Activated naive CD8-positive, alpha-beta T cell treated with anti-CD3 and anti-CD28 coated beads, Interleukin-2, amount 50 U/mL, for 24 hours (primary cell): ENCODE measurements around the gene C8G.

Experiments
- ATAC-seq: fragments of 150-1000 bp; cut with Tn5 transposase; one replicate; pipeline ENCODE4 v1.10.0; 2021
- DNase-seq: peaks from one replicate; pipeline ENCODE4 v3.0.0; 2021
- H3K27ac Mint-ChIP-seq: one replicate; pipeline ENCODE4 v1.8.0; 2021; ENCODE audit warnings: mild to moderate bottlenecking, mixed read lengths
- H3K27me3 Mint-ChIP-seq: one replicate; pipeline ENCODE4 v1.8.0; 2021; ENCODE audit warnings: mixed read lengths
- H3K36me3 Mint-ChIP-seq: one replicate; pipeline ENCODE4 v1.8.0; 2021; ENCODE audit warnings: low read depth, mixed read lengths
- H3K4me1 Mint-ChIP-seq: one replicate; pipeline ENCODE4 v1.8.0; 2021; ENCODE audit warnings: mixed read lengths
- H3K4me3 Mint-ChIP-seq: one replicate; pipeline ENCODE4 v1.8.0; 2021; ENCODE audit warnings: mild to moderate bottlenecking, moderate library complexity, mixed read lengths
- H3K9me3 Mint-ChIP-seq: one replicate; pipeline ENCODE4 v1.8.0; 2021; ENCODE audit warnings: mixed read lengths

Gene C8G

GRCh38 chr9:136981588-136982231 is 36.7 kb downstream of the C8G start:
- no peaks in the 10 kb centered on the region for H3K36me3 Mint-ChIP-seq
- H3K27me3 Mint-ChIP-seq: peaks cover 22% of the 10 kb centered on the region
- DNase-seq: no peak

GRCh38 chr9:136982232-136983051 is 37.4 kb downstream of the C8G start, which contains the start of gene LCNL1:
TSS of gene LCNL1 (plus strand) at chr9:136982993. CDS start at chr9:136983587, 594 bp downstream.
- no peak within 1 kb of the TSS for H3K4me3 Mint-ChIP-seq
- DNase-seq: no peak
- no peaks in the 10 kb centered on the region for H3K36me3 Mint-ChIP-seq
- no peak within 1 kb of the TSS for H3K27ac Mint-ChIP-seq
- H3K4me1 Mint-ChIP-seq: peaks cover 3% of the 10 kb centered on the region
- no peak for ATAC-seq
- peaks cover 25% of the 10 kb centered on the region for H3K27me3 Mint-ChIP-seq
- no peaks in the 10 kb centered on the region for H3K9me3 Mint-ChIP-seq

More at GRCh38 chr9:136981588-136982231, 36.7 kb downstream of the C8G start:
- Mint-ChIP-seq H3K9me3 (no peaks in the 10 kb centered on the region), H3K4me1 (peaks cover 3% of the 10 kb centered on the region), H3K27ac (no peak overlapping the region), H3K4me3 (no peak overlapping the region)
- ATAC-seq: no peak

- Mint-ChIP-seq H3K27me3 (peaks cover 30% of the 10 kb centered on the region), H3K4me3 (no peak overlapping the region), H3K9me3 (no peaks in the 10 kb centered on the region), H3K36me3 (no peaks in the 10 kb centered on the region), H3K27ac (no peak overlapping the region), H3K4me1 (peaks cover 3% of the 10 kb centered on the region)
- no peak for DNase-seq
- ATAC-seq: no peak
Observed at GRCh38 chr9:136983167-136983566, 38.1 kb downstream of the C8G start.

- H3K9me3 Mint-ChIP-seq: no peaks in the 10 kb centered on the region
- no peak overlapping the region for H3K27ac Mint-ChIP-seq
- H3K4me1 Mint-ChIP-seq: peaks cover 3% of the 10 kb centered on the region
- ATAC-seq (no peak), DNase-seq (no peak)
- H3K36me3 Mint-ChIP-seq: no peaks in the 10 kb centered on the region
- H3K27me3 Mint-ChIP-seq: peaks cover 30% of the 10 kb centered on the region
- H3K4me3 Mint-ChIP-seq: no peak overlapping the region
Observed at GRCh38 chr9:136983656-136984314, 38.7 kb downstream of the C8G start.

- ATAC-seq (no peak), DNase-seq (no peak)
- Mint-ChIP-seq H3K9me3 (no peaks in the 10 kb centered on the region), H3K27me3 (peaks cover 30% of the 10 kb centered on the region), H3K4me3 (no peak overlapping the region), H3K4me1 (peaks cover 3% of the 10 kb centered on the region), H3K27ac (no peak overlapping the region), H3K36me3 (no peaks in the 10 kb centered on the region)
Observed at GRCh38 chr9:136984464-136985026, 39.5 kb downstream of the C8G start.

- Mint-ChIP-seq H3K9me3 (no peaks in the 10 kb centered on the region), H3K4me1 (peaks cover 3% of the 10 kb centered on the region), H3K27me3 (peaks cover 30% of the 10 kb centered on the region), H3K36me3 (no peaks in the 10 kb centered on the region), H3K4me3 (no peak overlapping the region), H3K27ac (no peak overlapping the region)
- no peak for ATAC-seq
- no peak for DNase-seq
Observed at GRCh38 chr9:136985027-136985602, 40.1 kb downstream of the C8G start.

- Mint-ChIP-seq H3K27me3 (peaks cover 25% of the 10 kb centered on the region), H3K36me3 (no peaks in the 10 kb centered on the region)
- ATAC-seq: no peak
Observed at GRCh38 chr9:136985853-136986252, 40.8 kb downstream of the C8G start.

GRCh38 chr9:136988872-136989271 is 43.8 kb downstream of the C8G start:
- no peak overlapping the region for H3K27ac Mint-ChIP-seq
- H3K4me3 Mint-ChIP-seq: no peak overlapping the region
- H3K9me3 Mint-ChIP-seq: no peaks in the 10 kb centered on the region
- H3K27me3 Mint-ChIP-seq: peaks cover 17% of the 10 kb centered on the region
- no peak for ATAC-seq
- no peak for DNase-seq
- H3K4me1 Mint-ChIP-seq: peaks cover 15% of the 10 kb centered on the region
- H3K36me3 Mint-ChIP-seq: no peaks in the 10 kb centered on the region

More at GRCh38 chr9:136985853-136986252, 40.8 kb downstream of the C8G start:
- Mint-ChIP-seq H3K9me3 (no peaks in the 10 kb centered on the region), H3K4me1 (peaks cover 3% of the 10 kb centered on the region), H3K27ac (no peak overlapping the region), H3K4me3 (no peak overlapping the region)
- no peak for DNase-seq

- no peak for DNase-seq
- Mint-ChIP-seq H3K27me3 (peaks cover 13% of the 10 kb centered on the region), H3K4me3 (no peak overlapping the region), H3K36me3 (no peaks in the 10 kb centered on the region), H3K4me1 (peaks cover 14% of the 10 kb centered on the region), H3K9me3 (no peaks in the 10 kb centered on the region), H3K27ac (no peak overlapping the region)
- no peak for ATAC-seq
Observed at GRCh38 chr9:136990242-136990911, 45.3 kb downstream of the C8G start.

GRCh38 chr9:136991993-136992818 is 47.2 kb downstream of the C8G start, which contains the start of gene PAXX:
TSS of gene PAXX (plus strand) at chr9:136992422. CDS start at chr9:136992444, 22 bp downstream.
- no peaks in the 10 kb centered on the region for H3K9me3 Mint-ChIP-seq
- peak; percentile 98 for DNase-seq
- ATAC-seq: peak; percentile 83
- peak within 1 kb of the TSS; percentile 85 for H3K4me3 Mint-ChIP-seq
- peaks cover 22% of the 10 kb centered on the region for H3K4me1 Mint-ChIP-seq
- H3K36me3 Mint-ChIP-seq: no peaks in the 10 kb centered on the region
- peaks cover 5% of the 10 kb centered on the region for H3K27me3 Mint-ChIP-seq
- peak within 1 kb of the TSS; percentile 76 for H3K27ac Mint-ChIP-seq

GRCh38 chr9:136992819-136993369 is 47.9 kb downstream of the C8G start:
- Mint-ChIP-seq H3K36me3 (no peaks in the 10 kb centered on the region), H3K9me3 (no peaks in the 10 kb centered on the region), H3K4me1 (peaks cover 29% of the 10 kb centered on the region), H3K27ac (peak overlapping the region; percentile 76), H3K27me3 (peaks cover 5% of the 10 kb centered on the region), H3K4me3 (peak overlapping the region; percentile 85)
- DNase-seq (no peak), ATAC-seq (no peak)

- Mint-ChIP-seq H3K9me3 (no peaks in the 10 kb centered on the region), H3K4me1 (peaks cover 44% of the 10 kb centered on the region), H3K27me3 (peaks cover 5% of the 10 kb centered on the region), H3K4me3 (peak overlapping the region; percentile 85), H3K36me3 (no peaks in the 10 kb centered on the region), H3K27ac (no peak overlapping the region)
- ATAC-seq: no peak
- no peak for DNase-seq
Observed at GRCh38 chr9:136994180-136994887, 49.3 kb downstream of the C8G start.
